Left lung (tissue), 4 donors: ENCODE measurements around the gene MSL3B.

Experiments used
- ATAC-seq: fragments of 200-7000 bp; cut with Tn5 transposase; one replicate; pipeline ENCODE4 v1.9.1; 2020; ENCODE audit warnings: moderate library complexity
- DNase-seq, 4 donors: peaks; one replicate each; pipeline ENCODE4 v3.0.0-alpha.2; 2013 to 2020
- H3K27ac ChIP-seq, 2 donors: fragments of 200-600 bp; sonication (generic) in 1 of 2; one replicate each; pipeline versions ENCODE4 v1.5.0 to v1.8.0; 2020 to 2021
- H3K27me3 ChIP-seq, 2 donors: fragments of 200-600 bp; sonication (generic) in 1 of 2; one replicate each; pipeline versions ENCODE4 v1.5.0 to v1.8.0; 2020 to 2021
- H3K36me3 ChIP-seq, 2 donors: fragments of 200-600 bp; sonication (generic) in 1 of 2; one replicate each; pipeline versions ENCODE4 v1.5.0 to v1.8.0; 2020 to 2021
- H3K4me1 ChIP-seq, 2 donors: fragments of 200-600 bp; one replicate each; pipeline ENCODE4 v1.8.0; 2021
- H3K4me3 ChIP-seq, 2 donors: fragments of 200-600 bp; sonication (generic) in 1 of 2; one replicate each; pipeline versions ENCODE4 v1.5.0 to v1.8.0; 2020 to 2021; ENCODE audit warnings: mild to moderate bottlenecking in 1 of 2
- H3K9me3 ChIP-seq, 2 donors: fragments of 200-600 bp; sonication (generic) in 1 of 2; one replicate each; pipeline versions ENCODE4 v1.5.0 to v1.8.0; 2020 to 2021
- CTCF ChIP-seq, 2 donors: fragments of 200-600 bp; sonication (generic) in 1 of 2; IDR thresholded peaks; one replicate each; pipeline versions ENCODE4 v1.5.0 to v1.8.0; 2021; ENCODE audit warnings: antibody characterized with exemption in 2 of 2
- intact Hi-C, 2 donors: fragments of 100-400 bp; cut with DNase I; formaldehyde crosslinking; loops; one replicate each; pipeline versions ENCODE4 v1.11.2 to v1.14.2; 2022
- donor health status: DM: no; HTN: yes; CAD: no.
- donor health status: DM: no; HTN: no; CAD: no.

The MSL3B gene

GRCh38 chr2:233824373-233824772 lies 43.8 kb downstream of the MSL3B start:
- ATAC-seq (no peak), DNase-seq (no peak)
- no peak overlapping the region for H3K27ac ChIP-seq
- no peaks in the 10 kb centered on the region for H3K36me3 ChIP-seq
- intact Hi-C loops, result no loop called here
- H3K4me1 ChIP-seq, result no peaks in the 10 kb centered on the region
- no peaks in the 10 kb centered on the region for H3K9me3 ChIP-seq
- H3K27me3 ChIP-seq, result no peaks in the 10 kb centered on the region
- H3K4me3 ChIP-seq, result no peak overlapping the region
- TF ChIP-seq CTCF (IDR thresholded peaks at IDR 0.05), result no peak

GRCh38 chr2:233823731-233824121 lies 44.5 kb downstream of the MSL3B start:
- Histone ChIP-seq H3K27ac (no peak overlapping the region), H3K36me3 (no peaks in the 10 kb centered on the region), H3K4me1 (no peaks in the 10 kb centered on the region), H3K27me3 (no peaks in the 10 kb centered on the region), H3K9me3 (no peaks in the 10 kb centered on the region), H3K4me3 (no peak overlapping the region)
- no peak for ATAC-seq
- no peak for DNase-seq
- intact Hi-C loops, result no loop called here
- TF ChIP-seq CTCF (IDR thresholded peaks at IDR 0.05), result no peak

- DNase-seq (no peak), ATAC-seq (no peak)
- Histone ChIP-seq H3K36me3 (no peaks in the 10 kb centered on the region), H3K9me3 (no peaks in the 10 kb centered on the region), H3K4me3 (no peak overlapping the region), H3K27me3 (no peaks in the 10 kb centered on the region), H3K4me1 (no peaks in the 10 kb centered on the region), H3K27ac (no peak overlapping the region)
- no peak for TF ChIP-seq CTCF (IDR thresholded peaks at IDR 0.05)
- intact Hi-C loops, result no loop called here
Observed at GRCh38 chr2:233822781-233823730, 45.1 kb downstream of the MSL3B start.

- H3K4me3 ChIP-seq, result no peak overlapping the region
- H3K27me3 ChIP-seq, result no peaks in the 10 kb centered on the region
- ATAC-seq (no peak), DNase-seq (no peak)
- H3K4me1 ChIP-seq, result no peaks in the 10 kb centered on the region
- H3K9me3 ChIP-seq, result no peaks in the 10 kb centered on the region
- TF ChIP-seq CTCF (IDR thresholded peaks at IDR 0.05), result no peak
- no peak overlapping the region for H3K27ac ChIP-seq
- intact Hi-C loops, result no loop called here
- H3K36me3 ChIP-seq, result no peaks in the 10 kb centered on the region
Observed at GRCh38 chr2:233822101-233822771, 46.0 kb downstream of the MSL3B start.

- no peak for TF ChIP-seq CTCF (IDR thresholded peaks at IDR 0.05)
Observed at GRCh38 chr2:233821709-233822100, 46.5 kb downstream of the MSL3B start.

More at GRCh38 chr2:233821709-233822100, 46.5 kb downstream of the MSL3B start:
- ATAC-seq, result no peak
- Histone ChIP-seq H3K4me3 (no peak overlapping the region), H3K4me1 (no peaks in the 10 kb centered on the region), H3K9me3 (no peaks in the 10 kb centered on the region), H3K27me3 (no peaks in the 10 kb centered on the region), H3K36me3 (no peaks in the 10 kb centered on the region), H3K27ac (no peak overlapping the region)
- intact Hi-C loops, result no loop called here
- no peak for DNase-seq
